ENCODE results near the gene ACTR2. TPM values are rescaled to one million over a fixed set of nuclear protein-coding genes. Genes with fewer than 3 reads are reported as not detected.
A peak's percentile ranks its signal among the peaks of the same experiment; 100 is the strongest.

Gene ACTR2
- total RNA-seq, 1 donor from 2014 or later, result 279 TPM

GRCh38 chr2:65305934-65306333, 78.3 kb downstream of the ACTR2 start:
- ATAC-seq (no peak), DNase-seq (no peak)
- H3K4me3 ChIP-seq, result no peak overlapping the region
- H3K27me3 ChIP-seq (ENCODE audit: low read depth), result no peaks in the 10 kb centered on the region
- peaks cover 31% of the 10 kb centered on the region for H3K4me1 ChIP-seq
- no peaks in the 10 kb centered on the region for H3K36me3 ChIP-seq
- no peak for TF ChIP-seq CTCF (IDR thresholded peaks at IDR 0.05)
- no peaks in the 10 kb centered on the region for H3K9me3 ChIP-seq
- intact Hi-C loops (cut with DNase I), result no loop called here
- H3K27ac ChIP-seq, result no peak overlapping the region

GRCh38 chr2:65309699-65310098, 82.1 kb downstream of the ACTR2 start:
- Histone ChIP-seq H3K36me3 (peaks cover 28% of the 10 kb centered on the region), H3K4me3 (no peak overlapping the region), H3K4me1 (peaks cover 15% of the 10 kb centered on the region), H3K9me3 (no peaks in the 10 kb centered on the region), H3K27ac (peak overlapping the region; percentile 74), H3K27me3 (ENCODE audit: low read depth) (no peaks in the 10 kb centered on the region)
- intact Hi-C loops (cut with DNase I), result no loop called here
- DNase-seq (peak; percentile 70), ATAC-seq (peak; percentile 69 to 80)
- TF ChIP-seq CTCF (IDR thresholded peaks at IDR 0.05), result no peak

- peaks cover 41% of the 10 kb centered on the region for H3K36me3 ChIP-seq
- H3K27me3 ChIP-seq (ENCODE audit: low read depth), result no peaks in the 10 kb centered on the region
- intact Hi-C loops (cut with DNase I), result no loop called here
- DNase-seq (no peak), ATAC-seq (no peak)
- no peaks in the 10 kb centered on the region for H3K9me3 ChIP-seq
- H3K4me1 ChIP-seq, result peaks cover 15% of the 10 kb centered on the region
- H3K4me3 ChIP-seq, result no peak overlapping the region
- no peak for TF ChIP-seq CTCF (IDR thresholded peaks at IDR 0.05)
- H3K27ac ChIP-seq, result no peak overlapping the region
Measured at GRCh38 chr2:65311049-65311448, 83.4 kb downstream of the ACTR2 start.

GRCh38 chr2:65311596-65311995, 84.0 kb downstream of the ACTR2 start:
- Histone ChIP-seq H3K27ac (no peak overlapping the region), H3K4me1 (peaks cover 15% of the 10 kb centered on the region), H3K4me3 (no peak overlapping the region), H3K36me3 (peaks cover 46% of the 10 kb centered on the region), H3K9me3 (no peaks in the 10 kb centered on the region), H3K27me3 (ENCODE audit: low read depth) (no peaks in the 10 kb centered on the region)
- TF ChIP-seq CTCF (IDR thresholded peaks at IDR 0.05), result no peak
- intact Hi-C loops (cut with DNase I), result no loop called here
- no peak for DNase-seq
- no peak for ATAC-seq

- Histone ChIP-seq H3K9me3 (no peaks in the 10 kb centered on the region), H3K36me3 (peaks cover 49% of the 10 kb centered on the region), H3K4me1 (peaks cover 15% of the 10 kb centered on the region), H3K27me3 (ENCODE audit: low read depth) (no peaks in the 10 kb centered on the region), H3K4me3 (no peak overlapping the region), H3K27ac (peak overlapping the region; percentile 2)
- intact Hi-C loops (cut with DNase I), result no loop called here
- TF ChIP-seq CTCF (IDR thresholded peaks at IDR 0.05), result peak; percentile 32
- no peak for DNase-seq
- no peak for ATAC-seq
Measured at GRCh38 chr2:65313126-65313953, 85.7 kb downstream of the ACTR2 start.
